ENCODE measurements around the gene PLAU. TPM values are rescaled to one million over a fixed set of nuclear protein-coding genes. Genes with fewer than 3 reads are reported as not detected.

Gene PLAU
- total and polyA plus RNA-seq, 10 of the 15 experiments (the other 5 are each of a cell fraction or from before 2014, with no cell fraction given) = 2.5 to 20.9 (median 11.5) TPM

- no peak for DNase-seq (ENCODE audit: low read depth, low spot score)
- intact Hi-C loops (cut with micrococcal nuclease; ENCODE audit: unreplicated experiment) (loop anchor here (5.0 kb wide), 1 partner anchor 349 kb away; no protein-coding TSS in a partner anchor), in situ Hi-C loops (cut with MboI) (loop anchor here (25.0 kb wide), 1 partner anchor 211 kb away; no protein-coding TSS in a partner anchor)
- Histone ChIP-seq H4K20me1 (ENCODE audit: control insufficient read depth, insufficient read depth) (no peaks in the 10 kb centered on the region), H3K4me2 (ENCODE audit: control insufficient read depth, insufficient read depth) (peak overlapping the region; percentile 3; the same call in 1 of the 2 replicates), H3K9me3 (replicated peaks; ENCODE audit: control insufficient read depth, insufficient read depth, low read length) (no peaks in the 10 kb centered on the region), H3K27ac (ENCODE audit: control insufficient read depth, insufficient read depth) (no peak overlapping the region), H3K9ac (ENCODE audit: control insufficient read depth, insufficient read depth, low read length) (no peak overlapping the region), H3K27me3 (replicated peaks in 1 of 2; ENCODE audit: control insufficient read depth in 2 of 2, insufficient read depth in 2 of 2, low read length in 1 of 2) (no peaks in the 10 kb centered on the region), H2AFZ (ENCODE audit: control insufficient read depth, low read depth, low read length) (no peak overlapping the region), H3K4me1 (ENCODE audit: control insufficient read depth, insufficient read depth, low read length) (peaks cover 17% of the 10 kb centered on the region), H3K4me3 (no peak overlapping the region), H3K36me3 (ENCODE audit: control insufficient read depth in 2 of 2, insufficient read depth in 2 of 2, low read length in 1 of 2) (no peaks in the 10 kb centered on the region), H3K79me2 (ENCODE audit: control insufficient read depth, insufficient read depth, low read length) (peaks cover 6% of the 10 kb centered on the region)
- no peak for TF ChIP-seq POLR2A (IDR thresholded peaks at IDR 0.05; ENCODE audit: low read depth, low read length)
- TF ChIP-seq CREB1 (IDR thresholded peaks at IDR 0.05; ENCODE audit: low read depth) = no peak
- no peak for TF ChIP-seq NFXL1 (IDR thresholded peaks at IDR 0.05; ENCODE audit: borderline replicate concordance)
- no peak for TF ChIP-seq ZBTB33 (IDR thresholded peaks at IDR 0.05)
- no peak for TF ChIP-seq ELK1 (IDR thresholded peaks at IDR 0.05; ENCODE audit: low read depth, low read length)
- no TSS peak for BruUV-seq (replicated peaks)
- ChIA-PET SMC1A (ENCODE audit: uncharacterized antibody, unreplicated experiment) (interaction anchor here (1.2 to 27.4 kb wide), 5 partner anchors 15 to 180 kb away, joined by 3 to 1048 read pairs (median 23); no protein-coding TSS in a partner anchor), RAD21 (ENCODE audit: unreplicated experiment) (interaction anchor here (0.6 to 21.4 kb wide), 5 partner anchors 15 to 271 kb away, joined by 3 to 616 read pairs (median 149); a partner anchor contains a TSS), CTCF (interaction anchor here (0.6 to 19.8 kb wide), 5 partner anchors 16 to 381 kb away, joined by 3 to 930 read pairs (median 27); partner anchors contain the start of gene PPP3CB), POLR2A (interaction anchor here (0.6 to 3.3 kb wide), 2 partner anchors 11 to 23 kb away, joined by 9 to 17 read pairs; no protein-coding TSS in a partner anchor)
- FAIRE-seq = no peak
- no peak for ATAC-seq
These were observed 34.4 kb upstream of the PLAU start for GRCh38 chr10:73876566-73876965.

Data from GM12878 (cell line).